Ectodermal cell (in vitro differentiated cells): ENCODE results near the gene P3H2.
A peak's percentile ranks its signal among the peaks of the same experiment; 100 is the strongest.
"Not testable (repeated sequence)": the region's sequence is repeated elsewhere in the genome, so short reads cannot be mapped to it uniquely, and the experiment has no call there.

ENCODE experiments used
- H3K27ac ChIP-seq: 2 replicates; pipeline ENCODE4 v1.7.0; 2013; ENCODE audit warnings: mild to moderate bottlenecking, low read depth, low read length; ENCODE audit not compliant: insufficient read depth, poor library complexity, severe bottlenecking
- H3K27me3 ChIP-seq: 2 replicates; pipeline ENCODE4 v1.7.0; 2013; ENCODE audit warnings: mild to moderate bottlenecking, low read length; ENCODE audit not compliant: insufficient read depth, control insufficient read depth, poor library complexity, severe bottlenecking
- H3K36me3 ChIP-seq: one replicate; pipeline ENCODE4 v1.7.0; 2013; ENCODE audit warnings: low read length; ENCODE audit not compliant: control insufficient read depth, insufficient read depth
- H3K4me1 ChIP-seq: one replicate; pipeline ENCODE4 v1.7.0; 2013; ENCODE audit warnings: low read length; ENCODE audit not compliant: control insufficient read depth, insufficient read depth
- H3K4me3 ChIP-seq: 2 replicates; pipeline ENCODE4 v1.7.0; 2013; ENCODE audit warnings: low read depth, low read length, control low read depth; ENCODE audit not compliant: insufficient read depth
- H3K9me3 ChIP-seq: 2 replicates; pipeline ENCODE4 v1.7.0; 2013; ENCODE audit warnings: mild to moderate bottlenecking, low read length, moderate library complexity; ENCODE audit not compliant: control insufficient read depth
- WGBS, 2 experiments: methylation state at CpG; one replicate each; pipeline ENCODE4 v1.1.7; 2013; ENCODE audit warnings: missing lambda C conversion rate in 2 of 2; 5-methylcytosine and 5-hydroxymethylcytosine counted together

Gene P3H2

GRCh38 chr3:190089711-190090110 is 31.0 kb downstream of the P3H2 start:
- no peak overlapping the region for H3K27ac ChIP-seq
- H3K27me3 ChIP-seq: no peaks in the 10 kb centered on the region

GRCh38 chr3:190088890-190089289 is 31.8 kb downstream of the P3H2 start:
- Histone ChIP-seq H3K36me3 (no peaks in the 10 kb centered on the region), H3K27me3 (no peaks in the 10 kb centered on the region), H3K9me3 (no peaks in the 10 kb centered on the region), H3K27ac (no peak overlapping the region), H3K4me1 (peaks cover 8% of the 10 kb centered on the region), H3K4me3 (no peak overlapping the region)
- 90 to 92% methylated on average over 6 to 8 of the region's 9 CpGs for WGBS, 2 experiments

More at GRCh38 chr3:190089711-190090110, 31.0 kb downstream of the P3H2 start:
- H3K4me1 ChIP-seq: peaks cover 8% of the 10 kb centered on the region
- no peaks in the 10 kb centered on the region for H3K9me3 ChIP-seq
- no peak overlapping the region for H3K4me3 ChIP-seq
- no peaks in the 10 kb centered on the region for H3K36me3 ChIP-seq
- WGBS, 2 experiments: 81% methylated on average over 4 of the region's 4 CpGs

- 29 to 36% methylated on average over 2 of the region's 2 CpGs for WGBS, 2 experiments
- Histone ChIP-seq H3K4me3 (no peak overlapping the region), H3K27ac (peak overlapping the region; percentile 36), H3K4me1 (peaks cover 8% of the 10 kb centered on the region), H3K9me3 (no peaks in the 10 kb centered on the region), H3K27me3 (no peaks in the 10 kb centered on the region), H3K36me3 (no peaks in the 10 kb centered on the region)
These were observed 34.5 kb downstream of the P3H2 start for GRCh38 chr3:190086191-190086590.

- WGBS, 2 experiments: 89 to 91% methylated on average over 3 of the region's 3 CpGs
- H3K36me3 ChIP-seq: no peaks in the 10 kb centered on the region
These were observed 35.7 kb downstream of the P3H2 start for GRCh38 chr3:190084983-190085382.

GRCh38 chr3:190083635-190084034 is 37.1 kb downstream of the P3H2 start:
- H3K4me1 ChIP-seq: peaks cover 8% of the 10 kb centered on the region
- H3K4me3 ChIP-seq: no peak overlapping the region
- H3K9me3 ChIP-seq: no peaks in the 10 kb centered on the region
- no peaks in the 10 kb centered on the region for H3K36me3 ChIP-seq
- 59 to 68% methylated on average over 3 of the region's 3 CpGs for WGBS, 2 experiments
- no peaks in the 10 kb centered on the region for H3K27me3 ChIP-seq
- no peak overlapping the region for H3K27ac ChIP-seq

More at GRCh38 chr3:190084983-190085382, 35.7 kb downstream of the P3H2 start:
- Histone ChIP-seq H3K4me1 (peaks cover 8% of the 10 kb centered on the region), H3K4me3 (no peak overlapping the region), H3K27ac (no peak overlapping the region), H3K9me3 (no peaks in the 10 kb centered on the region), H3K27me3 (no peaks in the 10 kb centered on the region)

- Histone ChIP-seq H3K27me3 (no peaks in the 10 kb centered on the region), H3K4me1 (peaks cover 12% of the 10 kb centered on the region), H3K9me3 (no peaks in the 10 kb centered on the region), H3K4me3 (no peak overlapping the region), H3K27ac (no peak overlapping the region), H3K36me3 (no peaks in the 10 kb centered on the region)
- 83% methylated on average over 2 of the region's 2 CpGs for whole genome bisulfite sequencing, 2 experiments
These were observed 39.3 kb downstream of the P3H2 start for GRCh38 chr3:190081389-190081788.

- 100% methylated on average over 2 of the region's 2 CpGs; no CpG with 5 or more reads in 1 of the 2 experiments for WGBS, 2 experiments
- H3K36me3 ChIP-seq, H3K4me3 ChIP-seq, H3K27me3 ChIP-seq, H3K9me3 ChIP-seq, H3K27ac ChIP-seq: not testable (repeated sequence)
- H3K4me1 ChIP-seq: peaks cover 18% of the 10 kb centered on the region
These were observed 41.5 kb downstream of the P3H2 start for GRCh38 chr3:190079173-190079572.

GRCh38 chr3:190077395-190078045 is 43.2 kb downstream of the P3H2 start:
- Histone ChIP-seq H3K4me3 (no peak overlapping the region), H3K27me3 (no peaks in the 10 kb centered on the region), H3K4me1 (peaks cover 18% of the 10 kb centered on the region), H3K9me3 (no peaks in the 10 kb centered on the region), H3K36me3 (no peaks in the 10 kb centered on the region), H3K27ac (peak overlapping the region; percentile 74)
- no CpG with 5 or more reads among the region's 1 CpG for WGBS, 2 experiments

GRCh38 chr3:190076601-190077394 is 43.9 kb downstream of the P3H2 start:
- H3K9me3 ChIP-seq: no peaks in the 10 kb centered on the region
- H3K27ac ChIP-seq: peak overlapping the region; percentile 89
- no peak overlapping the region for H3K4me3 ChIP-seq
- no peaks in the 10 kb centered on the region for H3K27me3 ChIP-seq
- H3K36me3 ChIP-seq: no peaks in the 10 kb centered on the region
- WGBS, 2 experiments: 6 to 11% methylated on average over 1 of the region's 1 CpG
- H3K4me1 ChIP-seq: peaks cover 18% of the 10 kb centered on the region

- Histone ChIP-seq H3K27ac (peak overlapping the region; percentile 89), H3K4me3 (no peak overlapping the region), H3K9me3 (no peaks in the 10 kb centered on the region), H3K4me1 (peaks cover 18% of the 10 kb centered on the region), H3K36me3 (no peaks in the 10 kb centered on the region), H3K27me3 (no peaks in the 10 kb centered on the region)
These were observed 44.6 kb downstream of the P3H2 start for GRCh38 chr3:190076136-190076535.
